ENCODE measurements around the gene YTHDC2.

YTHDC2 gene

DNA sequence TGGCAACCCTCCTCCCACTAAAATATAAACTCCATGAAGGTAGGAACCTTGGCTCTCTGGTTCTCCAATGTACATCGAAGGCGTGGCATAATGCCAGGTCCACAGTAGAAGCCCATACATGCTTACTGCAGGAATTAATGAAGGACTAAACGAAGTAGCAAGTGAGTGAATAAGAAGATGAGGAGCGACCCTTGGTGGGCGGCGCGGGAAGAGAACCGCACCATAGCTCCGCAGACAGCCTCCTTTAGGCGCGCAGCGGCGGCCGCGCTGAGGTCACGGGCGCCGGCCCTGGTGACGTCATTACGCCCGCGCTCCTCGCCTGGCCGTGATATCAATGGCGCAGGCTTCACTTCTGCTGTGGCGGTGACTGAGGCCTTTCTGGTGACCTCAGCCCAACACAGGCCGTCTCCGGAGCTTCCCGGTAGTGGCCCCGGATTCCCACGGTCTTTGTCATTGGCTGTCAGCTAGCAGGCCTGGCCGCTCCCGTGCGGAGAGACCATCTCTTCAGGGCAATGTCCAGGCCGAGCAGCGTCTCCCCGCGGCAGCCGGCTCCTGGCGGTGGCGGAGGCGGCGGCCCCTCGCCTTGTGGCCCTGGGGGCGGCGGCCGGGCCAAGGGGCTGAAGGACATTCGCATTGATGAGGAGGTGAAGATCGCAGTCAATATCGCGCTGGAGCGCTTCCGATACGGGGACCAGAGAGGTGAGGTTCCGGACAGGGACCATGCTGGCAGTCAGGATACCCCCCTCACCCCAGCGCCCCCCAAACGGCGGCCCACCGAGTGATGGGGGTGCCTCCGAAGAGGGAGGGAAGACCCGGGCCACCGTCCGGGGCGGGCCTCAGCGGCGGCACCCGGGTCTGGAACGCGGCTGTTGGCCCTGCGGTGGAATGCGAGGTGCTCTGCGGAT, at the start of gene YTHDC2:
Gene YTHDC2, plus strand, starts transcription at position 311 of the 905 bp plus-strand sequence. Its CDS starts 202 bp downstream, at position 513.
- DNase-seq: peak; percentile 93

- no peak for DNase-seq
These were observed 39.3 kb upstream of the YTHDC2 start for GRCh38 chr5:113474100-113474728.

DNA sequence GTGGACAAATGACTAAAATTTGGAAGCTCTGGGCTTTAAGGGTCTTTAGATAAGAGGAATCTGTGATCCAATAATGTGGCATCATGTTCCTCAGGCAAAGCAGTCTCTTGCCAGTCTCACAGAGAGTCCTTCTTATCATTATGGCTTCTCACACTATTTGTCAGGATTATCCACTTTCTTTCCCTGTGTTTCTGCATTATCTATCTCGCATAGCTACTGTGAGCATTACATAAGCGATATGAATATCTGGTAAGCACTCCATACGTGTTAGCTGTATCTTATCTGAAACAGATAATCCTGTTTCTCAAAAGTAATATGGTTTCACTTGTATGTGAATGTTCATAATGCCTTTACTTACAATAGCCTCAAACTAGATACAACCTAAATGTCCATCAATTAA, 34.8 kb upstream of the YTHDC2 start:
- no peak for DNase-seq

GRCh38 chr5:113480243-113480642, 33.3 kb upstream of the YTHDC2 start:
- DNase-seq: no peak

DNA sequence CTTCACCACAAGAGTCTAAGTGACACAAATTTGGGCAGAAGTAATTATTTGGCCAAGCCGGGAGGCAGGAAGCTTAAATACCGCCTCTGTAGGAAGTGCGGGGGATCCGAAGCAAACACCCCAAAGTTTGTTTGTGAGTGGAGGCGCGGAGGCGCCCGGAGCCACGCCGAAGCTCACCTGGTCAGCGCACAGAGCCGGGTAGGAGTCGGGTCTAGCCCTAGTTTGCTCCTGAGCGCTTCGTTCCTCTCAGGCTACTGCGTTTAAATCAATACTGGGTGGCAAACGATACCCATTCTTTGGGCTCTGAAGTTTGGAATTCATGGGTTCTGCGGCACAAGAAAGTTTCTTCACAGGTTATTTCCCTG, 26.1 kb upstream of the YTHDC2 start:
- no peak for DNase-seq

DNA sequence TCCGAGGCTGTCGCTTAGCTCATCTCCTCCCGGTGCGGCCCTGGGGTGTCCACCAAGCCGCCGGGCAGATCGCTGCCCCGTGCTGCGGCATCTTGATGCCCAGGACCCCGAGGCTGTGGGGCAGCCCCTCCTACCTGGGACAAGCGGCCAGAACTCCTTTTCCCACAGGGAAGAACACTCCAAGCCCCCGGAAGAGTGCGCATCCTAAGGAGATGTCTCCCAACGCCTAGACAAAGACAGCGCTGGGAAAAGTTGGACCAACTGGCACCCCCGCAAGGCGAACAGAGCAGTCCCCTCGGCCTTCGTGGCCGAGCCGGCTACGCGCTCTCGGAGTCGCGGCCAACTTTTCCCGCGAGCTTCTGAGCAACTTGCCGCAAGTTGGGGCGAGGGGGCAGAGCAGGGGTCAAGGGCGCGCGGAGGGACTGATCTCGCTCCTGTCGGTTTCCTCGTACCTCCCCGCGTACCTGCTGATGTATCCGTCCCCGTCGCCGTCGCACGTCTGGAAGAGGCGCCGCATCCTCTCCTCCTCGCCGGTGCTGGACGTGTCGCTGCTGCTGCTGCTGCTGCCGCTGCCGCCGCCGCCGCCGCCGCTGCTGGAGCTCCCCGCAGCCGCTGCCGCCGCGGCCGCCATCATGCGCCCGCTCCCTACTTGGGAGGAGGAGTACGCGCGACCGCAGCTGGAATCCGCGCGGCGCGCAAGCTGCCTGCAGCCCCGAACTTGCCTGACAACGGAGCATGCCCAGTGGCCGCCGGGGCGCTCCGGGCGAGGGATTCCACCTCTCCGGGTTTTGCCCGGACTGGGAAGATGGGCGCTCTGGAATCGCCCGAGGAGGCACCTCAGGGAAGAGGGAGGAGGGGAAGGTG, 25.5 kb upstream of the YTHDC2 start, which contains the start of gene MCC:
Gene MCC, minus strand, starts transcription at position 673 of the 864 bp plus-strand sequence.
- peak; percentile 6 for DNase-seq

- no peak for DNase-seq
These were observed 24.8 kb upstream of the YTHDC2 start for GRCh38 chr5:113488645-113489184.

- DNase-seq: peak; percentile 76
These were observed 24.2 kb upstream of the YTHDC2 start for GRCh38 chr5:113489299-113489698.

DNA sequence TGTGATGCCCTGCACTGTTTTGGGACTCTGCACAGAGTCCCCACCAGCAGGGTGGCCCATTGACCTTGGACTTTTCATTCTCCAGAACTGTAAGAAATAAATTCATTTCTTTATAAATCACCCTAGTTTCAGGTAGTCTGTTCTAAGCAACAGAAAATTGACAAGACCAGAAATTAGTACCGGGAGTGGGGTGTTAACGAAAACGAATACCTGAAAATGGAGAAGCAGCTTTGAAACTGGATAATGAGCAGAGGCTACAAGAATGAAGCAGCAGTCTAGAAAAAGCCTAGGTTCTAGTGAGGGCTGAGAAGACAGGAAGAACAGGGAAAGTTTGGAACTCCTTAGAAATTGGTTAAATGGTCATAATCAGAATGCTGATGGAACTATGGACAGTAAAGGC, 23.2 kb upstream of the YTHDC2 start:
- no peak for DNase-seq

DNA sequence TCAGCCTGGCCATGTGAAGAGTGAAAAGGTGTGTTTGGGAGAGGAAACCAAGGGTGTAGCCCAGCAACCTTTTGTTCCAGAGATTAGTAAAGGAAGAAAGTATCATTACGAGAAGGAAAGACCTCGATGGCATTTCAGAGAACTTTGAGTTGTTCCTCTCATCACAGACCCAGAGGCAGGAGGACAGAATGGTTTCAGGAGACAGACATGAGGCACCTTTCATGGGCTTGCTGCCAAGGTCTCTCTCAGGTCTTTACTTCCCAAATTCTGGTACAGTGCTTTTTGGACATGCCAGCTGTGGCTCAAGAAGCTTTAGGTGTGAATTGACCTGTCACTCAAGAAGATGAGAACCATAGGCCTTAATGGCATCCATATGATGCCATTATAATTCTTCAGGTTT, 22.5 kb upstream of the YTHDC2 start:
- no peak for DNase-seq

DNA sequence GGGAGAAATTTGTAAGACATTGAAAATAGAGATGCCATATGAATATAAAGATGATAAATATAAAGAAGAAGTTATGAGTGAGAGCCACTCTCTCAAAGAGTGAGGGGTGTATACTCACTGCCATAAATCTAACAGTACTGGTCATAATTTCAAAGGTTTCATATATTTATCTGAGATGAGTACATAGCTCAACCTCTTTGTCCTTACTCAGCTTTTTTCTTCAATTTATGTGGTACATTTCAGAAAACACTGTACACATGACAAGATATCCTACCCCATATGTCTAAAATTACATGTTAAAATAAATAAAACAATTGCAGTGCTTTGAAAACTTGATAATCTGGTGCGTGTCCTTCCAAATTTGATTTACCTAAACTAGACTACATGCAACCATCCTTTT, 20.0 kb upstream of the YTHDC2 start:
- no peak for DNase-seq

DNA sequence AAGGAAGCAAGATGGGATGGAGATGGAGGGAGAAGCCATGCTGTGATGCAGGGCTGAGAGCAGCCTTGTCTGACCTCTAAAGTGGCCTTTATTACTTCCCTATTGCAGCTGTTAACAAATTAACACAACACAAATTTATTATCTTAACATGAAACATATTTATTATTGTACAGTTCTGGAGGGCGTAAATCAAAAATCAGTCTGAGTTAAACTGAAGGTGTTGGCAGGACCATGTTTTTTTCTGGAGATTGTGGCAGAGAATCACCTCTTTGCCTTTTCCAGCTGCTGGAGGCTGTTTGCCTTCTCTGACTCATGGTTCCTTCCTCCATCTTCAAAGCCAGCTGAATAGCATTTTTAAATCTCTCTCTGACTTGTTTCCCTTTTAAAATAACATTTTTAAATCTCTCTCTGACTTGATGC, 18.1 kb upstream of the YTHDC2 start:
- no peak for DNase-seq

GRCh38 chr5:113502073-113502472, 11.4 kb upstream of the YTHDC2 start:
- no peak for DNase-seq

DNA sequence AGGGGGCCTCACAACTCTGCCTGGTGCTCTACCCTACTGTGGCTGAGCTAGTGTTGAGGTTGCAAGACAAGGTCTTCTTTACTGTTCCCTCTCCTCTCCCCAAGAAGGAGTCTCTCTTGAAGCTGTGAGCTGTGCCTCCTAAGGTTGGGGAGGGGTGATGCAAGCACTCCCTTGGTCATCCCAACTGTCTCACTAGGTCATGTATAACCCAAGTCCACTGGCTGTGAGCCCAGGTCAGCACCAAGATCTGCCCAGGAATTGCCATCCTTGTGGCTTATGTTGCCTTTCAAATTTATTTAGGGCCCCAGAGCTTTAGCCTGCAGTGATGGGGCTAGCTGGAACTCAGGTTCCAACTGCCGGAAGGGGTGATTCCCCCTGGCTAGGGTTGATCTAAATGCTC, 10.3 kb upstream of the YTHDC2 start:
- DNase-seq: no peak

DNA sequence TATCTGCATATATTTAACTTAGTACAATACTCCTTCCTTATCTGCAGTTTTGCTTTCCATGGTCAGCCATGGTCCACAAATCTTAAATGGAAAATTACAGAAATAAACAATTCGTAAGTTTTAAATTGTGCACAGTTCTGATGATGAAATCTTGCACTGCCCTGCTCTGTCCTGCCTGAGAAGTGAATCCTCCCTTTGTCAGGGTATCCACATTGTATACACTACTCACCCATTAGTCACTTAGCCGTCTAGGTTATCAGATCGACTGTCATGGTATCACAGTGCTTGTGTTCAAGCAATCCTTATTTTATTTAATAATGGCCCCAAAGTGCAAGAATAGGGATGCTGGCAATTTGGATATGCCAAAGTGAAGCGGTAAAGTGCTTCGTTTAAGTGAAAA, 8.3 kb upstream of the YTHDC2 start:
- DNase-seq: no peak

DNA sequence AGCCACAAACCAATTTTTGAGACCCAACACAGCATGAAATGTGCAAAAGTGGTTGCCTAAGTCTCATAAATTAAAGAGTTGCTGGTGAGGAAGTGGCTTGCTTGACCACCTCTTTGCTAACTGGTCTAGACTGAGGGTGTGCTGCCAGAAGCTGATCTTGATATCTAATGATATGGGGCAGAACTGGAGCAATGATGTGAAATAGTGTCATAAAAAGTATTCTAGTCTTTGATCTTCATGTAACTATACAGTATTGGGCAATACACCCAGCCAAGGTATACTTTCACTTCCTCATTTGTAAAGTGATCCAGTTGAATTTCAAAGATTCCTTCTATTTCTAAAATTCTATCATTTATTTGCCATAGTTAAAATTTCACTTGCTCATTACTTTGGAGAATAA, 5.9 kb upstream of the YTHDC2 start:
- DNase-seq: peak; percentile 55

GRCh38 chr5:113508756-113509155, 4.7 kb upstream of the YTHDC2 start:
- no peak for DNase-seq

DNA sequence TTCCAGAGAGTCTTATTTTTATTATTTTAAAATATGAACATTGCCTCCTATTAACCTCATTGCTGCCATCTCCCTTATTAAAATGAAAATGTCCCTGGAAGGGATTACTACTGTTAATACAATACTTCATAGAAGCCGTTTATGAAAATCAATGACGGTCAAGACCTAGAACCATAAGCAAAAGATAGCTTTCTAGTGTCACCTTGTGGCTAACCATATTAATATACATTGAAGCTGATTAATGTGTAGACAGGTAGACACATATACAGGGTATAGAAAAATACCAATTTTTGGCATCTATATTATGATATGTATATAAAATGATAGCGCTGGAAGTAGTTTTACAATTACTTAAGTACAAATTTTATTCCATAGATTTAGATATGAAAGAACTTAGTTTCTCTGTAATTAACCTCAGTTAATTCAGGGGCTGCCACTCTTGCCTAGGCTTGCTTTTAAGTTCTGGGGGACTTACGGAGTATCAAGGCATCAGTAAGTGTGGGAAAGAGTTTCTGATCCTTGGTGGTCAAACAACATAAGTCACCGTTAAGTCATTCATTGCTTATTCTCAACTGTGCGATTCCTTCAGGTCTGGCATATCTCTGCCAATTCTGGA, 2.5 kb upstream of the YTHDC2 start:
- peak; percentile 74 for DNase-seq

GRCh38 chr5:113512341-113512740, 1.2 kb upstream of the YTHDC2 start:
- DNase-seq: no peak

GRCh38 chr5:113514289-113514635, 768 bp downstream of the YTHDC2 start:
- DNase-seq: peak; percentile 49

DNA sequence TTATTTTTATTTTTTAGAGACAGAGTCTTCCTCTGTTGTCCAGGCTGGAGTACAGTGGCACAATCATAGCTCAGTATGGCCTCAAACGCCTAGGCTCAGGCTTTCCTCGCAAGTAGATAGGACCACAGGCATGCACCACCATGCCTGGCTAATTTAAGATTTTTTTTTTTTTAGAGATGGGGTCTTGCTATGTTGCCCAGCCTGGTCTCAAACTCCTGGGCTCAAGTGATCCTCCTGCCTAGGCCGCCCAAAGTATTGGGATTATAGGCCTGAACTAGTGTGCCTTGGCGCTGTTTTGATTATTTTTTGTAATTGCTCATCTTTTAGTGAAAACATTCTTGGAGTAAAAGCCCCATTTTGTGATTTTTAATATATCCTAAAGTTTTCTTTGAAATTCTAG, 5.4 kb downstream of the YTHDC2 start:
- DNase-seq: no peak

GRCh38 chr5:113519412-113519811, 5.9 kb downstream of the YTHDC2 start:
- DNase-seq: no peak

DNA sequence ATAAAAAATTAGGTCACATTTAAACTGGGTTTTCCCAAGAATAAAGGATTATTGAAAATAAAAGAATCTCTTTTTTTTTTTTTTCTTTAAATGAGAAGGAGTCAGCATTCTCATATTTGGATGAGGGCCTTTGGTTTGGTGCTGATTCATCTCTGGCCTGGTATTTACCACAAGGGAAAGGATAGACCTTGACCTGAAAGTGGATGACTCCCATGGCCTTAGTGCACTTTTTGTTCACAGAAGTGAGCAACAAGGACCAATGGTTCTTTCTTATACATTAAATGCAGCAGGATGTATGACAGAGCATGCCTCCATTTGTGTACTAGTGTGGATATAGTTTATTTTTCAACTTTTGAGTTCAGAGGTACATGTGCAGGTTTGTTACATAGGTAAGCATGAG, 6.9 kb downstream of the YTHDC2 start:
- no peak for DNase-seq
